Measurements from ENCODE around the gene UPK3A. TPM values are rescaled to one million over a fixed set of nuclear protein-coding genes. Genes with fewer than 3 reads are reported as not detected.

Gene UPK3A
- total and polyA plus RNA-seq, 10 of the 15 experiments (the other 5 are each of a cell fraction or from before 2014, with no cell fraction given) = not detected

DNA sequence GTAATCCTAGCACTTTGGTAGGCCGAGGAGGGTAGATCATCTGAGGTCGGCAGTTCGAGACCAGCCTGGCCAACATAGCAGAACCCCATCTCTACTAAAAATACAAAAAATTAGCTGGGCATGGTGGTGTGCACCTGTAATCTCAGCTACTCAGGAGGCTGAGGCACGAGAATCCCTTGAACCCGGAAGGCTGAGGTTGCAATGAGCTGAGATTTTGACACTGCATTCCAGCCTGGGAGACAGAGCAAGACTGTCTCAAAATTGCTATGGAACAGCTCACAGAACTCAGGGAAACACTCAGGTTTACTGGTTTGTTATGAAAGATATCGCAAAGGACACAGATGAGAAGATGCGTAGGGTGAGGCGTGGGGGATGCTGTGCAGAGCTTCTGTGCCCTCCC, 27.7 kb downstream of the UPK3A start:
- TF ChIP-seq NR2C1 (IDR thresholded peaks at IDR 0.05) = no peak
- TF ChIP-seq BRCA1 (IDR thresholded peaks at IDR 0.05; ENCODE audit: low read depth, low read length) = no peak
- no peak for TF ChIP-seq CHD2 (IDR thresholded peaks at IDR 0.05; ENCODE audit: borderline replicate concordance, low read depth, low read length)
- no peak for TF ChIP-seq MXI1 (IDR thresholded peaks at IDR 0.05; ENCODE audit: low read depth, low read length)

DNA sequence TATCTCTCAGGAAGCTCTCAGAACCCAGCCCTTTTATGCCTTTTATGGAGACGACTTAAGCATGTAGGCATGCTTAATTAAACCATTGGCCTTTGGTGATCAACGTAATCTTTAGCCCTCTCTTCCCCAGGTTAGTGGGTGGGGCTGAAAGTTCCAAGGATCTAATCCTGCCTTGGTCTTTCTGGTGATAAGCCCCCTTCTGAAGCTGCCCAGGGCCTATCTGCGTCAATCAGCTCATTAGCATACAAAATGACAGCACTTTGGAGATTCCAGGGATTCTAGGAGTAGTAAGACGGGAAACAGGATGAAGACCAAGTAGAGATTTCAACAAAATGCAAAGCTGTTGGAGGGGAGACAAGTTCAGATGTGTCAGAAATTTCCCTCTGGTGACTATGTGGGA, 28.1 kb downstream of the UPK3A start:
- DNase-seq (ENCODE audit: low read depth, low spot score) (no peak), ATAC-seq (no peak), FAIRE-seq (no peak)
- ChIA-PET RAD21 (ENCODE audit: unreplicated experiment) (no interaction called here), POLR2A (interaction anchor here (0.7 to 0.9 kb wide), 2 partner anchors 9 to 10 kb away, joined by 3 to 4 read pairs; no protein-coding TSS in a partner anchor), CTCF (interaction anchor here (0.9 kb wide), 1 partner anchor 134 kb away, joined by 3 read pairs; no protein-coding TSS in a partner anchor), SMC1A (ENCODE audit: uncharacterized antibody, unreplicated experiment) (no interaction called here)
- H3K9ac ChIP-seq (ENCODE audit: control insufficient read depth, insufficient read depth, low read length) = no peak overlapping the region
- BruUV-seq (replicated peaks) = no TSS peak
- no peaks in the 10 kb centered on the region for H3K36me3 ChIP-seq (ENCODE audit: control insufficient read depth in 2 of 2, insufficient read depth in 2 of 2, low read length in 1 of 2)
- in situ Hi-C loops (cut with MboI) (no loop called here), intact Hi-C loops (cut with micrococcal nuclease; ENCODE audit: unreplicated experiment) (no loop called here)
- WGBS (ENCODE audit: insufficient coverage, insufficient replicate concordance, low lambda C conversion rate, missing lambda C conversion rate) = 98% methylated on average over 4 of the region's 4 CpGs
- no peak overlapping the region for H3K4me2 ChIP-seq (ENCODE audit: control insufficient read depth, insufficient read depth)
- H3K4me1 ChIP-seq (ENCODE audit: control insufficient read depth, insufficient read depth, low read length) = peaks cover 31% of the 10 kb centered on the region
- H3K4me3 ChIP-seq = no peak overlapping the region
- H3K9me3 ChIP-seq (replicated peaks; ENCODE audit: control insufficient read depth, insufficient read depth, low read length) = no peaks in the 10 kb centered on the region
- no peak overlapping the region for H2AFZ ChIP-seq (ENCODE audit: control insufficient read depth, low read depth, low read length)
- H4K20me1 ChIP-seq (ENCODE audit: control insufficient read depth, insufficient read depth) = peaks cover 3% of the 10 kb centered on the region; the same call in 1 of the 2 replicates
- H3K27me3 ChIP-seq (replicated peaks in 1 of 2; ENCODE audit: control insufficient read depth in 2 of 2, insufficient read depth in 2 of 2, low read length in 1 of 2) = no peaks in the 10 kb centered on the region
- no peak overlapping the region for H3K27ac ChIP-seq (ENCODE audit: control insufficient read depth, insufficient read depth)
- H3K79me2 ChIP-seq (ENCODE audit: control insufficient read depth, insufficient read depth, low read length) = peaks cover 14% of the 10 kb centered on the region
- TF ChIP-seq TBL1XR1 (IDR thresholded peaks at IDR 0.05; ENCODE audit: low read depth, low read length) = no peak
- TF ChIP-seq NFXL1 (IDR thresholded peaks at IDR 0.05; ENCODE audit: borderline replicate concordance) = no peak
- TF ChIP-seq, protein P1, sequence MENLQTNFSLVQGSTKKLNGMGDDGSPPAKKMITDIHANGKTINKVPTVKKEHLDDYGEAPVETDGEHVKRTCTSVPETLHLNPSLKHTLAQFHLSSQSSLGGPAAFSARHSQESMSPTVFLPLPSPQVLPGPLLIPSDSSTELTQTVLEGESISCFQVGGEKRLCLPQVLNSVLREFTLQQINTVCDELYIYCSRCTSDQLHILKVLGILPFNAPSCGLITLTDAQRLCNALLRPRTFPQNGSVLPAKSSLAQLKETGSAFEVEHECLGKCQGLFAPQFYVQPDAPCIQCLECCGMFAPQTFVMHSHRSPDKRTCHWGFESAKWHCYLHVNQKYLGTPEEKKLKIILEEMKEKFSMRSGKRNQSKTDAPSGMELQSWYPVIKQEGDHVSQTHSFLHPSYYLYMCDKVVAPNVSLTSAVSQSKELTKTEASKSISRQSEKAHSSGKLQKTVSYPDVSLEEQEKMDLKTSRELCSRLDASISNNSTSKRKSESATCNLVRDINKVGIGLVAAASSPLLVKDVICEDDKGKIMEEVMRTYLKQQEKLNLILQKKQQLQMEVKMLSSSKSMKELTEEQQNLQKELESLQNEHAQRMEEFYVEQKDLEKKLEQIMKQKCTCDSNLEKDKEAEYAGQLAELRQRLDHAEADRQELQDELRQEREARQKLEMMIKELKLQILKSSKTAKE (IDR thresholded peaks at IDR 0.05; ENCODE audit: low read depth, poor library complexity, severe bottlenecking) = no peak
- TF ChIP-seq, protein P2, sequence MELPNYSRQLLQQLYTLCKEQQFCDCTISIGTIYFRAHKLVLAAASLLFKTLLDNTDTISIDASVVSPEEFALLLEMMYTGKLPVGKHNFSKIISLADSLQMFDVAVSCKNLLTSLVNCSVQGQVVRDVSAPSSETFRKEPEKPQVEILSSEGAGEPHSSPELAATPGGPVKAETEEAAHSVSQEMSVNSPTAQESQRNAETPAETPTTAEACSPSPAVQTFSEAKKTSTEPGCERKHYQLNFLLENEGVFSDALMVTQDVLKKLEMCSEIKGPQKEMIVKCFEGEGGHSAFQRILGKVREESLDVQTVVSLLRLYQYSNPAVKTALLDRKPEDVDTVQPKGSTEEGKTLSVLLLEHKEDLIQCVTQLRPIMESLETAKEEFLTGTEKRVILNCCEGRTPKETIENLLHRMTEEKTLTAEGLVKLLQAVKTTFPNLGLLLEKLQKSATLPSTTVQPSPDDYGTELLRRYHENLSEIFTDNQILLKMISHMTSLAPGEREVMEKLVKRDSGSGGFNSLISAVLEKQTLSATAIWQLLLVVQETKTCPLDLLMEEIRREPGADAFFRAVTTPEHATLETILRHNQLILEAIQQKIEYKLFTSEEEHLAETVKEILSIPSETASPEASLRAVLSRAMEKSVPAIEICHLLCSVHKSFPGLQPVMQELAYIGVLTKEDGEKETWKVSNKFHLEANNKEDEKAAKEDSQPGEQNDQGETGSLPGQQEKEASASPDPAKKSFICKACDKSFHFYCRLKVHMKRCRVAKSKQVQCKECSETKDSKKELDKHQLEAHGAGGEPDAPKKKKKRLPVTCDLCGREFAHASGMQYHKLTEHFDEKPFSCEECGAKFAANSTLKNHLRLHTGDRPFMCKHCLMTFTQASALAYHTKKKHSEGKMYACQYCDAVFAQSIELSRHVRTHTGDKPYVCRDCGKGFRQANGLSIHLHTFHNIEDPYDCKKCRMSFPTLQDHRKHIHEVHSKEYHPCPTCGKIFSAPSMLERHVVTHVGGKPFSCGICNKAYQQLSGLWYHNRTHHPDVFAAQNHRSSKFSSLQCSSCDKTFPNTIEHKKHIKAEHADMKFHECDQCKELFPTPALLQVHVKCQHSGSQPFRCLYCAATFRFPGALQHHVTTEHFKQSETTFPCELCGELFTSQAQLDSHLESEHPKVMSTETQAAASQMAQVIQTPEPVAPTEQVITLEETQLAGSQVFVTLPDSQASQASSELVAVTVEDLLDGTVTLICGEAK (IDR thresholded peaks at IDR 0.05; ENCODE audit: borderline replicate concordance) = no peak

More for the DNA sequence above, 27.7 kb downstream of the UPK3A start:
- Histone ChIP-seq H3K9ac (ENCODE audit: control insufficient read depth, insufficient read depth, low read length) (no peak overlapping the region), H3K36me3 (ENCODE audit: control insufficient read depth in 2 of 2, insufficient read depth in 2 of 2, low read length in 1 of 2) (no peaks in the 10 kb centered on the region), H3K27ac (ENCODE audit: control insufficient read depth, insufficient read depth) (no peak overlapping the region), H3K9me3 (replicated peaks; ENCODE audit: control insufficient read depth, insufficient read depth, low read length) (no peaks in the 10 kb centered on the region), H3K4me2 (ENCODE audit: control insufficient read depth, insufficient read depth) (no peak overlapping the region), H3K79me2 (ENCODE audit: control insufficient read depth, insufficient read depth, low read length) (peaks cover 12% of the 10 kb centered on the region), H4K20me1 (ENCODE audit: control insufficient read depth, insufficient read depth) (peaks cover 3% of the 10 kb centered on the region; the same call in 1 of the 2 replicates), H2AFZ (ENCODE audit: control insufficient read depth, low read depth, low read length) (no peak overlapping the region), H3K4me3 (no peak overlapping the region), H3K4me1 (ENCODE audit: control insufficient read depth, insufficient read depth, low read length) (peaks cover 26% of the 10 kb centered on the region), H3K27me3 (replicated peaks in 1 of 2; ENCODE audit: control insufficient read depth in 2 of 2, insufficient read depth in 2 of 2, low read length in 1 of 2) (no peaks in the 10 kb centered on the region)
- POLR2A ChIA-PET = interaction anchor here (0.7 to 0.9 kb wide), 2 partner anchors 9 to 10 kb away, joined by 3 to 4 read pairs; no protein-coding TSS in a partner anchor
- no peak for DNase-seq (ENCODE audit: low read depth, low spot score)
- RAD21 ChIA-PET (ENCODE audit: unreplicated experiment) = no interaction called here
- CTCF ChIA-PET = interaction anchor here (0.9 kb wide), 1 partner anchor 133 kb away, joined by 3 read pairs; no protein-coding TSS in a partner anchor
- intact Hi-C loops (cut with micrococcal nuclease; ENCODE audit: unreplicated experiment) (no loop called here), in situ Hi-C loops (cut with MboI) (no loop called here)
- SMC1A ChIA-PET (ENCODE audit: uncharacterized antibody, unreplicated experiment) = no interaction called here
- WGBS (ENCODE audit: insufficient coverage, insufficient replicate concordance, low lambda C conversion rate, missing lambda C conversion rate) = 94% methylated on average over 8 of the region's 8 CpGs
- no peak for FAIRE-seq
- no TSS peak for BruUV-seq (replicated peaks)
- ATAC-seq = no peak
